H1 (cell line): ENCODE results near the gene EPS8. TPM values are rescaled to one million over a fixed set of nuclear protein-coding genes. Genes with fewer than 3 reads are reported as not detected.

Experiments
- CHD7 ChIP-seq: fragments of 300-600 bp; sonication (generic); IDR thresholded peaks from 2 replicates; pipeline ENCODE4 v1.7.1; 2012; ENCODE audit warnings: low read length, moderate library complexity, mild to moderate bottlenecking, inconsistent platforms; ENCODE audit not compliant: insufficient replicate concordance
- KDM4A ChIP-seq: IDR thresholded peaks from one replicate; pipeline ENCODE4 v1.7.1; 2012; ENCODE audit warnings: low read depth, mild to moderate bottlenecking, moderate library complexity, low read length, inconsistent platforms; ENCODE audit not compliant: severe bottlenecking
- KDM5A ChIP-seq: fragments of 200-600 bp; IDR thresholded peaks from 2 replicates; pipeline ENCODE4 v1.7.1; 2012; ENCODE audit warnings: mild to moderate bottlenecking, low read length, inconsistent platforms, mixed read lengths
- RXRA ChIP-seq: IDR thresholded peaks from 2 replicates; pipeline ENCODE4 v1.6.1; 2011; ENCODE audit warnings: low read depth, mild to moderate bottlenecking, low read length, moderate library complexity; ENCODE audit not compliant: insufficient read depth
- SP1 ChIP-seq: IDR thresholded peaks from 2 replicates; pipeline ENCODE4 v1.6.1; 2011; ENCODE audit warnings: low read depth, low read length
- TCF12 ChIP-seq: IDR thresholded peaks from 2 replicates; pipeline ENCODE4 v1.6.1; 2011; ENCODE audit warnings: low read depth, mild to moderate bottlenecking, low read length
- polyA plus RNA-seq, 7 experiments: library from polyadenylated mRNA; depleted of rRNA in 3 of 7; stranded (reverse) in 5 of 7; unstranded in 2 of 7; fragments of >200 nt in 5 of 7; fragments of 200-250 nt in 2 of 7; gene quantifications; 1 replicate in 5 of 7; 2 replicates in 1 of 7; 4 replicates in 1 of 7; pipeline versions ENCODE4 v1.2.1 to v1.2.3, GENCODE V29; 2011 to 2013; ENCODE audit warnings: missing spikeins in 2 of 7, mixed read lengths in 2 of 7
- total RNA-seq: library from RNA; stranded (reverse); fragmentation: NEBNext Ultra II Directional; extraction: Animal tissue kit (Norgen Biotek cat#: 25700); gene quantifications from 2 replicates; pipeline ENCODE4 v1.2.1, GENCODE V29; 2021

EPS8 gene
- total and polyA plus RNA-seq, 2 of the 8 experiments (the other 6 are each of a cell fraction or from before 2014, with no cell fraction given), result 3.0 to 4.6 TPM

GRCh38 chr12:15597125-15597830 lies 191.9 kb downstream of the EPS8 start (continued):
- no peak for TF ChIP-seq CHD7
- no peak for TF ChIP-seq KDM5A
- no peak for TF ChIP-seq TCF12
- TF ChIP-seq KDM4A, result no peak
- TF ChIP-seq SP1, result no peak
- no peak for TF ChIP-seq RXRA
